ENCODE results near the gene CSGALNACT2.

DNA sequence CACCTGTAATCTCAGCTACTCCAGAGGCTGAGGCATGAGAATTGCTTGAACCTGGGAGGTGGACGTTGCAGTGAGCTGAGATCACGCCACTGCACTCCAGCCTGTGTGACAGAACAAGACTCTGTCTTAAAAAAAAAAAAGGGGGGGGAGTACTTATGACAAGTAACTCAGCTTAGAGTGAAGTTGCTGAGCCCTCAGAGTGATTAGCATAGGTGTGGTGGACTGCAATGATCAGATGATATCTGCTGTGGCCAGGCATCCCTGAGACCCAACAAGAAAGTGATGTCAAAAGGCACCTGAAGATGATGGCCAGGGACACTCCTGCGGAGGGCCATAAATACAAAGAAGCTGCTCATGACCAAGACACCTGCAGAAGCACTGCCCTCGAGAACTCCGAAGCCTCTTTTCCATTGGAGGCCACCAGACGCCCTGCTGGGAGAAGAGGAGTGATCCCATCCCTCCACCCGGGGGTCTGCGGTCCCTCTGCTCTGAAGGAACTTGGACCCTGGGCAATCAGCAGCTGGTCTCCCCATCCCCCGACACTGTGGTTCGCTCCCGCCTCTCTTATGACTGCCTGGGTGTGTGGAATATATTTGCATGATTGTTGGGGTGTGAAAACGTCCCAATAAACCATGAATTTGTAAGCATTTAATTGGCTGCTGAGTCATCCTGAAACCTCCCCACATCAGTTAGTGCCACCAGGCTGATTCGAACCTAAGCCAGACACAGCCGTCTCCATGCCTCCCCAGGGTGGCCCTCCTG is 82.6 kb downstream of the CSGALNACT2 start:
- no peak for TF ChIP-seq EZH2 (IDR thresholded peaks at IDR 0.05; ENCODE audit: low read length, unreplicated experiment)
- TF ChIP-seq, protein P1, sequence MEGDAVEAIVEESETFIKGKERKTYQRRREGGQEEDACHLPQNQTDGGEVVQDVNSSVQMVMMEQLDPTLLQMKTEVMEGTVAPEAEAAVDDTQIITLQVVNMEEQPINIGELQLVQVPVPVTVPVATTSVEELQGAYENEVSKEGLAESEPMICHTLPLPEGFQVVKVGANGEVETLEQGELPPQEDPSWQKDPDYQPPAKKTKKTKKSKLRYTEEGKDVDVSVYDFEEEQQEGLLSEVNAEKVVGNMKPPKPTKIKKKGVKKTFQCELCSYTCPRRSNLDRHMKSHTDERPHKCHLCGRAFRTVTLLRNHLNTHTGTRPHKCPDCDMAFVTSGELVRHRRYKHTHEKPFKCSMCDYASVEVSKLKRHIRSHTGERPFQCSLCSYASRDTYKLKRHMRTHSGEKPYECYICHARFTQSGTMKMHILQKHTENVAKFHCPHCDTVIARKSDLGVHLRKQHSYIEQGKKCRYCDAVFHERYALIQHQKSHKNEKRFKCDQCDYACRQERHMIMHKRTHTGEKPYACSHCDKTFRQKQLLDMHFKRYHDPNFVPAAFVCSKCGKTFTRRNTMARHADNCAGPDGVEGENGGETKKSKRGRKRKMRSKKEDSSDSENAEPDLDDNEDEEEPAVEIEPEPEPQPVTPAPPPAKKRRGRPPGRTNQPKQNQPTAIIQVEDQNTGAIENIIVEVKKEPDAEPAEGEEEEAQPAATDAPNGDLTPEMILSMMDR (conservative IDR thresholded peaks at IDR 0.05; ENCODE audit: low read depth, low read length) = no peak
